ENCODE data around the gene CHCHD10.

Gene CHCHD10

GRCh38 chr22:23773483-23774113, 5.8 kb upstream of the CHCHD10 start:
- TF ChIP-seq, protein P1, sequence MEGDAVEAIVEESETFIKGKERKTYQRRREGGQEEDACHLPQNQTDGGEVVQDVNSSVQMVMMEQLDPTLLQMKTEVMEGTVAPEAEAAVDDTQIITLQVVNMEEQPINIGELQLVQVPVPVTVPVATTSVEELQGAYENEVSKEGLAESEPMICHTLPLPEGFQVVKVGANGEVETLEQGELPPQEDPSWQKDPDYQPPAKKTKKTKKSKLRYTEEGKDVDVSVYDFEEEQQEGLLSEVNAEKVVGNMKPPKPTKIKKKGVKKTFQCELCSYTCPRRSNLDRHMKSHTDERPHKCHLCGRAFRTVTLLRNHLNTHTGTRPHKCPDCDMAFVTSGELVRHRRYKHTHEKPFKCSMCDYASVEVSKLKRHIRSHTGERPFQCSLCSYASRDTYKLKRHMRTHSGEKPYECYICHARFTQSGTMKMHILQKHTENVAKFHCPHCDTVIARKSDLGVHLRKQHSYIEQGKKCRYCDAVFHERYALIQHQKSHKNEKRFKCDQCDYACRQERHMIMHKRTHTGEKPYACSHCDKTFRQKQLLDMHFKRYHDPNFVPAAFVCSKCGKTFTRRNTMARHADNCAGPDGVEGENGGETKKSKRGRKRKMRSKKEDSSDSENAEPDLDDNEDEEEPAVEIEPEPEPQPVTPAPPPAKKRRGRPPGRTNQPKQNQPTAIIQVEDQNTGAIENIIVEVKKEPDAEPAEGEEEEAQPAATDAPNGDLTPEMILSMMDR (IDR thresholded peaks at IDR 0.05; ENCODE audit: unreplicated experiment in 3 of 3): no peak
- Mint-ChIP-seq H3K27ac (peak overlapping the region; percentile 9 to 57 (median 28)), H3K36me3 (ENCODE audit: low read depth) (no peaks in the 10 kb centered on the region), H3K4me1 (peaks cover 47% of the 10 kb centered on the region), H3K4me3 (peak overlapping the region; percentile 78 to 87 (median 81)), H3K9me3 (no peaks in the 10 kb centered on the region), H3K27me3 (ENCODE audit: low read depth) (no peaks in the 10 kb centered on the region)

- Mint-ChIP-seq H3K27ac (peak within 1 kb of the TSS; percentile 9 to 57 (median 28)), H3K4me3 (peak within 1 kb of the TSS; percentile 78 to 87 (median 87)), H3K4me1 (peaks cover 47% of the 10 kb centered on the region), H3K27me3 (ENCODE audit: low read depth) (no peaks in the 10 kb centered on the region), H3K36me3 (ENCODE audit: low read depth) (no peaks in the 10 kb centered on the region), H3K9me3 (no peaks in the 10 kb centered on the region)
- TF ChIP-seq, protein P1 (IDR thresholded peaks at IDR 0.05; ENCODE audit: unreplicated experiment in 3 of 3): no peak
Observed at GRCh38 chr22:23772649-23773473, 5.1 kb upstream of the CHCHD10 start, which contains the start of gene MMP11. TSS of gene MMP11 (plus strand) at chr22:23772849. CDS start at chr22:23772871, 22 bp downstream.

GRCh38 chr22:23772315-23772648, 4.5 kb upstream of the CHCHD10 start:
- peak overlapping the region in 1 of 3 experiments; percentile 44 for H3K27ac Mint-ChIP-seq
- H3K4me3 Mint-ChIP-seq: peak overlapping the region; percentile 78 to 87 (median 83)
- peaks cover 47% of the 10 kb centered on the region for H3K4me1 Mint-ChIP-seq
- no peaks in the 10 kb centered on the region for H3K27me3 Mint-ChIP-seq (ENCODE audit: low read depth)
- H3K9me3 Mint-ChIP-seq: no peaks in the 10 kb centered on the region
- TF ChIP-seq, protein P1 (IDR thresholded peaks at IDR 0.05; ENCODE audit: unreplicated experiment in 3 of 3): no peak
- no peaks in the 10 kb centered on the region for H3K36me3 Mint-ChIP-seq (ENCODE audit: low read depth)

GRCh38 chr22:23769321-23769965, 1.7 kb upstream of the CHCHD10 start:
- Mint-ChIP-seq H3K27me3 (ENCODE audit: low read depth) (no peaks in the 10 kb centered on the region), H3K27ac (peak overlapping the region in 1 of 3 experiments; percentile 19), H3K4me3 (peak overlapping the region; percentile 90 to 91 (median 90)), H3K9me3 (no peaks in the 10 kb centered on the region), H3K4me1 (peaks cover 31% of the 10 kb centered on the region), H3K36me3 (ENCODE audit: low read depth) (no peaks in the 10 kb centered on the region)
- TF ChIP-seq, protein P1 (IDR thresholded peaks at IDR 0.05; ENCODE audit: unreplicated experiment in 3 of 3): no peak

- Mint-ChIP-seq H3K4me1 (peaks cover 34% of the 10 kb centered on the region), H3K9me3 (no peaks in the 10 kb centered on the region), H3K27me3 (ENCODE audit: low read depth) (no peaks in the 10 kb centered on the region), H3K27ac (peak overlapping the region in 1 of 3 experiments; percentile 48), H3K36me3 (ENCODE audit: low read depth) (no peaks in the 10 kb centered on the region), H3K4me3 (peak overlapping the region; percentile 79 to 91 (median 90))
- TF ChIP-seq, protein P1 (IDR thresholded peaks at IDR 0.05; ENCODE audit: unreplicated experiment in 3 of 3): no peak
Observed at GRCh38 chr22:23767303-23767672, 484 bp downstream of the CHCHD10 start.
